Measurements from ENCODE around the gene CCL4.

CCL4 gene

DNA sequence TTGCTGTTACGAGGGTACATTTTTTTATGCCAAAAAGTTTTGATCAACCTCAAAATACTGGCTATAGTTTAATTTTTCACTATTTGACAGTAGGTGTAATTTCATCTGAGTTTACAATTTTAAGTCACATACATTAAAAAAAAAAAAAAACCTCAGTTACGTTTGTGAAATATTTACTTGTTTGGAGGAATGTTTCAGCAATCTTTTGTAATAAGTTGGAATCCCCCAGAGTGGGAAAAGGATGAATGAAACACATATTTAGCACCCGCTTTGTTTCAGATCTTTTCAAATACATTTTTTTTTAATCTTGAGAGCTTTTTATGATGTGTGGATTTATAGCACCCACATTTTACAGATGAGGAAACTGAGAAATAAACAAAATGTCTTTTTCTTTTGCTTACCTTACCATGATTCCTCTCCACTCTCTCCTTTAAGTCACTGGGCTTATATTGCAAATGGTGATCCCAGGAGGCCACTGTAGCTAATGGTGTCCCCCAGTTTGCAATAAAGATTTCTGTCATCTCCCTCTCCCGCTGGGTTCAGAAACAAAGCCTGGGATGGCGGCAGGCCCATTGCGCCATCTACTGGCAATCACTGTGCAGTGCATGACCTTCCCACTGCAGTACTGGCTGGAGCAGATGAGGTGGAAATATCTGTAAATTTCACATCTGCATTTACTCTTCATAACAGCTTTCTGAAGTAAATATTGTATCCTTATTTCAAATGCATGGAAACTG lies 45.1 kb downstream of the CCL4 start:
- no peak for DNase-seq

DNA sequence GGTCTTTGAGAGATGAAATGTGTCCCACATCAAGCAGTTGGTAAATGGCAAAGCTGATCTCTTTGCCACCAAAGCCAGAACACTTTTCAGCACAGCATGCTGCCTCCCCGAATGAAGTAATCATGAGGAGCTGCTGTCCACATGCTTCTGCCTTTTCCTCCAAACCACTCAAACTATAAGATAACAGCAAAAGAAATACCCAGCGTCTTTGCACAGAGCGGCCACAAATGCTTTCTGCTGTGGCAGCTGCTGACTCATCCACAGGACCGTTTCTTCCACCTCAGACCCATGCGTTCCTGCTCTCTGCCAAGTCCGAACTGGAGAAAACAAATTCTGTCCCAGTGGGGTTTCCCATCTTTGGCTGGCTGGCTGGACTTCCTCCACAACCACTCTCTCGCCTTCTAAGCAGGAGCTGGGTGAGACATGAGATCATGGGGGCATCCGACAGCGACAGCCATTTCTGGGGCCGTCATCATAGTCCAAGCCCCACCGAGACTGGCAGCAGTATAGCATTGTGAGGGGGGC lies 45.7 kb downstream of the CCL4 start:
- DNase-seq = no peak

DNA sequence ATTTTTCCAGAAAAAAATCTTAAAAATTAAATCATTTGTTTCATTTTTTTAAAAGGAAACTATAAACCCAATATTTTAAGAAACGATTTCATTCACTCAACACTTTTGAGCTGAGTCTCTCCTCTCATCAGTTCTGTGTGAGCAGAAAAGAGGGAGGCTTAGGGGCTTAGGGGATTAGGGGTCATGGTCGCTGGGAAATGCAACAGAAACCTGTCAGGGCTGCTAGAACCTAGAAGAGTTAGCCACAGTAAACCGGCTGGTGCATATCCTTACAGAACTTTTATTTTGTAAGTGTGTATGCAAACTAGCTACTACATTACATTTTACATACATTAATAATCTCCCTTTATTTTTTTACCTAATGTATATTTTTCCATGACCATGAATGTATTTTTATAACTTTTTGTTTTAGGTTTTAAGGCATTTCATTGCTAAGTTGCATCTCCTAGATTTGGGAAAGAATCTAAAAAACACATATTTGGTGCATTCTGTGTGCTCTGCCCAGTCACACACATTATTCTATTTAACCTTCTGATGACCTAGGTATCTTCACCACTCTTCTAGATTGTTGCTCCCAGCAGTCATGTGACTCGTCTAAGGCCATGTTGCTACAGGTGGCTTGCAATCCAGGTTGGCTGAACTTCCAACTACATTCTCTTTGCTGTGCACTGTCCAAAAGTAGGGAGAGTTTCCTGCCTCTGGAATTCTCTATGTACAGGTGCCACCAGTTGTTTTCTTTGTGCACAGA lies 48.4 kb downstream of the CCL4 start:
- DNase-seq = no peak

DNA sequence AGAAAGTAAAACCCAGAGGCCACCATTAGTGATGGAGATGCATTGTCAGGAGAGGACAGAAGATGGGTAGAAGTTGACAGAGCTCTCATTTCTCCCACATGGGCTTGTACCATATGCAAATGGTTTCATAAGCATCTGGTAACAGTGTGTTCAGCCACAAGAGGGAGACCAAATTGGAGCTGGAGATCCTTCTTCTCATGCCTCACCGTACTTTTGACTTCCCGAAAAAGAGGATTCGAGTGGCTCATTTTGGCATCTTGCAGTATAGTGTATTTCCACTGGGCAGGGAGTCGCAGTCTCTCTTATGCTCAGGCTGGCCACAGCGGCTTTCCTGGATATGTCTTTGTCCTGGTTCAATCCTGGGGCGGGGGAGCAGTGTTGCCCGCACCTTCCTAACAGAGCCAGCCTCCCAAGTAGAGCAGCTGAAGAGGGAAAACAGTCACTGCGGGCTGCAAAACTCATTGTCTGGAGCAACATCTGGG lies 49.1 kb downstream of the CCL4 start:
- DNase-seq = no peak

DNA sequence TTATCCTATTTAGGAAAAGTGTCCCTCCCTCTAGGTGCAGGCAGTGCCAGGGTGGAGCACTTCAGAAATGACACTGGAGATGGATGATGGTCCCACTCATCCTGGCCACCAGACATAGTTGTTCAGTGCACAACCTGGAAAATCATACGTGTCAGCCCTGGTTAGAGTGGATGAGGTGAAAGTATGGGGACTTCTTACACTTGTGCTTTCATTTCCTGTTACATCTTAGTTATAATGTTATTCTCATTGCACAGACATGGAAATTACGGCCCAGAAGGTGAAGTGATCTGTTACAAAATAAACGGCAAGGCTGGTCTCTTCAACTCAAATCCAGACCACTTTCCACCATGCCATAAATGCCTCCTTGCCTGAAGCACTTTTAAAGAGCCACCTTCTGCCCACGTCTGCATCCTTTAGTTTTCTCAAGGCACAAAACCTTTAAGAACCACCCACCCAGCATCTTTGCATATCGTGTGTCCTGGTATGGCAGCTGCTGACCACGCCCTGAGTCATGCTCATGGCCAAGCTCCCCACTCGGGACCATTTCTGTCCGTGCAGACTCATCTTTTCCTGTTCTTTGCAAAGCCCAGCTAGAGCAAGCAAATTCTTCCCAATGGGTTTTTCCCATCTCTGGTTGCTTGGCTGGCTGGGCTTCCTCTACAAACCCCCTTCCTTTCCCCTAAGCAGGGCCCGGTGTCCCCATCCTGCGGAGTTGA lies 50.4 kb downstream of the CCL4 start:
- DNase-seq = no peak
